ENCODE data around the gene CCL3. TPM values are rescaled to one million over a fixed set of nuclear protein-coding genes. Genes with fewer than 3 reads are reported as not detected.
"Not testable (repeated sequence)": the region's sequence is repeated elsewhere in the genome, so short reads cannot be mapped to it uniquely, and the experiment has no call there.

The CCL3 gene
- total RNA-seq, 1 donor, result 0.36 TPM

DNA sequence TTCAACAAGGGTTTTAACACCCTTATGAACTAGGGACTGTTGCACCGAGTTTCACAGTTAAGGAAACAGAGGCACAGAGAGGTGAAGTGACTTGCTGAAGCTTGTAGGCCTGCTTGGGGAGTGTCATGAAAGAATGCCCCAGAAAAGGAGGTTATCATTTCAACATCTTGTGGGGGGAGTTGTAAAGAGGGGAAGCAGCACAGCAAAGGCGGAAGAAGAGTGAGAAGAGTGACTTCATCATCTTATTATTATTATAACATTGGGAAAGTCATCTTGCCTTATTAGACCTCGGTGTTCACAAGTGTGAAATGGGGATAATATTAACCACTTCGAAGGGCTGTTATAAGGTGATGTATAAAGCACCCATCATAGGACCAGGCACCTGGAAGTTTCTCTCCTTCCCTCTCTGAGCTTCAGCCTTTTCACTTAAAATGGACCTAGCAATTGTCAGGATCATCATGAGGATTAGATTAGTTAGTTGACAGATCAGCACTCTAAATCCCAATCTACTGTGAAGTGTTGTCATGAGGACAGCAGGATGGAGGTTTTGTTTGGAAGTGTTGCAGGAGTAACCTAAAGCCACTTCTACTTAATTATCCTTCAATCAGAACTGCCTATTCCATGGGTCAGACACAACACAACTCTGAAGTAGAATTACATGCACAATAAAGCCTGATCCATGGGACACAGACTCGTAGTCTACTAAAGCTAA lies 16.0 kb upstream of the CCL3 start:
- no peaks in the 10 kb centered on the region for H3K27me3 ChIP-seq (ENCODE audit: insufficient read depth, low read length)
- H3K27ac ChIP-seq (ENCODE audit: low read depth, low read length), result no peak overlapping the region
- no peak overlapping the region for H3K4me2 ChIP-seq (ENCODE audit: insufficient read depth, low read length)
- H3K4me3 ChIP-seq (ENCODE audit: insufficient read depth, low read length), result no peak overlapping the region
- no peak overlapping the region for H2AFZ ChIP-seq (ENCODE audit: low read length)
- no peaks in the 10 kb centered on the region for H3K9me3 ChIP-seq (ENCODE audit: low read depth, low read length)
- DNase-seq (ENCODE audit: insufficient read length, low spot score, missing footprints), result no peak
- H3K79me2 ChIP-seq (ENCODE audit: insufficient read depth, low read length), result no peaks in the 10 kb centered on the region
- H3K4me1 ChIP-seq (ENCODE audit: insufficient read depth, low read length), result no peaks in the 10 kb centered on the region
- H3K36me3 ChIP-seq (ENCODE audit: insufficient read depth, low read length), result no peaks in the 10 kb centered on the region
- TF ChIP-seq, protein P1, sequence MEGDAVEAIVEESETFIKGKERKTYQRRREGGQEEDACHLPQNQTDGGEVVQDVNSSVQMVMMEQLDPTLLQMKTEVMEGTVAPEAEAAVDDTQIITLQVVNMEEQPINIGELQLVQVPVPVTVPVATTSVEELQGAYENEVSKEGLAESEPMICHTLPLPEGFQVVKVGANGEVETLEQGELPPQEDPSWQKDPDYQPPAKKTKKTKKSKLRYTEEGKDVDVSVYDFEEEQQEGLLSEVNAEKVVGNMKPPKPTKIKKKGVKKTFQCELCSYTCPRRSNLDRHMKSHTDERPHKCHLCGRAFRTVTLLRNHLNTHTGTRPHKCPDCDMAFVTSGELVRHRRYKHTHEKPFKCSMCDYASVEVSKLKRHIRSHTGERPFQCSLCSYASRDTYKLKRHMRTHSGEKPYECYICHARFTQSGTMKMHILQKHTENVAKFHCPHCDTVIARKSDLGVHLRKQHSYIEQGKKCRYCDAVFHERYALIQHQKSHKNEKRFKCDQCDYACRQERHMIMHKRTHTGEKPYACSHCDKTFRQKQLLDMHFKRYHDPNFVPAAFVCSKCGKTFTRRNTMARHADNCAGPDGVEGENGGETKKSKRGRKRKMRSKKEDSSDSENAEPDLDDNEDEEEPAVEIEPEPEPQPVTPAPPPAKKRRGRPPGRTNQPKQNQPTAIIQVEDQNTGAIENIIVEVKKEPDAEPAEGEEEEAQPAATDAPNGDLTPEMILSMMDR (IDR thresholded peaks at IDR 0.05; ENCODE audit: extremely low read depth, low read depth, low read length), result no peak
- H4K20me1 ChIP-seq (ENCODE audit: insufficient read depth, low read length), result no peaks in the 10 kb centered on the region

DNA sequence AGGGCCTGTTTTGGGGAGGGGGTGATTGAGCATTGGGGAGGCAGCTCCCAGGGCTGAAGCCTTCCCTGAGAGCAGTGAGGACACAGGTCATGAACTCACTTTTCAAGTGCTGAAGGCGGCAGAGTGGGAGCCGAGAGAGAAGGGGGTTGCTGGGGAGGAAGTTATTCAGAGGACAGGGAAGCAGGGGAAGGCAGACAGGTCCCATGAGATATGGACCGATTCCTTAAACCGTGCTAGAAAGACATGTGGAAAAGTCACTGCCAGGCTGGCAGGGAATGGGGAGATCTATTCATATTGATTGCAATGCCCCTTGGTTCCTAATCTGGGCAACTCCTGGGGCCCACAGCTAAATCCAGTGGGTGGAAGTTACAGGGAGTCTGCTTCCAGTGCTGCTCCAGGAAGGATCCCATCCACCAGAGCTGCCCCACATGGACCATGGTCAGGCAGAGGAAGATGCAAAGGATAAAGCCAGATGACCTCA lies 14.8 kb upstream of the CCL3 start:
- Histone ChIP-seq H3K27ac (ENCODE audit: low read depth, low read length) (no peak overlapping the region), H2AFZ (ENCODE audit: low read length) (no peak overlapping the region), H3K4me3 (ENCODE audit: insufficient read depth, low read length) (no peak overlapping the region), H3K36me3 (ENCODE audit: insufficient read depth, low read length) (no peaks in the 10 kb centered on the region), H3K4me2 (ENCODE audit: insufficient read depth, low read length) (no peak overlapping the region), H3K9me3 (ENCODE audit: low read depth, low read length) (no peaks in the 10 kb centered on the region), H3K27me3 (ENCODE audit: insufficient read depth, low read length) (no peaks in the 10 kb centered on the region), H3K79me2 (ENCODE audit: insufficient read depth, low read length) (no peaks in the 10 kb centered on the region), H3K4me1 (ENCODE audit: insufficient read depth, low read length) (no peaks in the 10 kb centered on the region), H4K20me1 (ENCODE audit: insufficient read depth, low read length) (no peaks in the 10 kb centered on the region)
- TF ChIP-seq, protein P1 (IDR thresholded peaks at IDR 0.05; ENCODE audit: extremely low read depth, low read depth, low read length), result no peak
- DNase-seq (ENCODE audit: insufficient read length, low spot score, missing footprints), result no peak

DNA sequence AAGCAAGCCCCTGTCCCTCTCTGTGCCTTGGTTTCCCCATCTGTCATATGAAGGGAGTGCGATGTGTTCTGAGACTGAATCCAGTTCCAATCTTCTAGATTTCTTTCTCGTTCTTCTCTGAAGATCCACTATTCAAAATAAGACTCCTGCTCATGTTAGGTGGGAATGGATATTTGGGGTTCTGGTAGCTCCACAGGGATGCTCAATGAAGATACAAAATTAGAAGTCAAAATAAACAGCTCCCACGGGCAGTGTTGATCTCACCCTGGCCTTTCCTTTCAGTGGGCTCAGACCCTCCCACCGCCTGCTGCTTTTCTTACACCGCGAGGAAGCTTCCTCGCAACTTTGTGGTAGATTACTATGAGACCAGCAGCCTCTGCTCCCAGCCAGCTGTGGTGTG lies 14.3 kb upstream of the CCL3 start:
- H3K4me2 ChIP-seq (ENCODE audit: insufficient read depth, low read length); H3K79me2 ChIP-seq (ENCODE audit: insufficient read depth, low read length); H3K36me3 ChIP-seq (ENCODE audit: insufficient read depth, low read length); H3K4me3 ChIP-seq (ENCODE audit: insufficient read depth, low read length); H3K27ac ChIP-seq (ENCODE audit: low read depth, low read length); H3K27me3 ChIP-seq (ENCODE audit: insufficient read depth, low read length); DNase-seq (ENCODE audit: insufficient read length, low spot score, missing footprints); H3K9me3 ChIP-seq (ENCODE audit: low read depth, low read length); H3K4me1 ChIP-seq (ENCODE audit: insufficient read depth, low read length); H4K20me1 ChIP-seq (ENCODE audit: insufficient read depth, low read length); H2AFZ ChIP-seq (ENCODE audit: low read length): not testable (repeated sequence)

DNA sequence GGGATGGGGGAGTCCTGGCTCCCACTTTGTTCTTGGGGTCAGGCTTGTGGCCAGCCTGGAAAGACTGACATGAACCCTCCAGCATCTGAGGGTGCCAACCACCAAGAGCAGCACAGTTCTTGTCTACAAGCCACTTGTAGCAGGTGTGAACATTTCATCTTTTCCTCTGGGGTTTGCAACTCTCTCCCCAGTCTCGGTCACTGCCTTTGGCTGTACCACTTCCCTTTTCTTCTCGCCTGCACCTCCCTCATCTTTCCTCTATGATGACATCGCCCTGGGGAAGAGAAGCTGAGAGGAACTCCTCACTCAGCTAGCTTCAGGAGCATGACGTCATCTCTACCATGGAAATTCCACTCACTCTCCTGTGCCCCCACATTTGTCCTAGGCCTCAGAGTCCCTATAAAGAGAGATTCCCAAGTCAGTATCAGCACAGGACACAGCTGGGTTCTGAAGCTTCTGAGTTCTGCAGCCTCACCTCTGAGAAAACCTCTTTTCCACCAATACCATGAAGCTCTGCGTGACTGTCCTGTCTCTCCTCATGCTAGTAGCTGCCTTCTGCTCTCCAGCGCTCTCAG lies 13.5 kb upstream of the CCL3 start, which contains the start of gene CCL4:
CCL4 (plus strand) TSS at position 427 of the 575 bp plus-strand sequence; CDS start at position 506, 79 bp downstream.
- H3K9me3 ChIP-seq (ENCODE audit: low read depth, low read length); H3K36me3 ChIP-seq (ENCODE audit: insufficient read depth, low read length); H3K4me3 ChIP-seq (ENCODE audit: insufficient read depth, low read length); H3K4me2 ChIP-seq (ENCODE audit: insufficient read depth, low read length); H3K79me2 ChIP-seq (ENCODE audit: insufficient read depth, low read length); H2AFZ ChIP-seq (ENCODE audit: low read length); H4K20me1 ChIP-seq (ENCODE audit: insufficient read depth, low read length); H3K27me3 ChIP-seq (ENCODE audit: insufficient read depth, low read length); H3K4me1 ChIP-seq (ENCODE audit: insufficient read depth, low read length); DNase-seq (ENCODE audit: insufficient read length, low spot score, missing footprints); H3K27ac ChIP-seq (ENCODE audit: low read depth, low read length): not testable (repeated sequence)

DNA sequence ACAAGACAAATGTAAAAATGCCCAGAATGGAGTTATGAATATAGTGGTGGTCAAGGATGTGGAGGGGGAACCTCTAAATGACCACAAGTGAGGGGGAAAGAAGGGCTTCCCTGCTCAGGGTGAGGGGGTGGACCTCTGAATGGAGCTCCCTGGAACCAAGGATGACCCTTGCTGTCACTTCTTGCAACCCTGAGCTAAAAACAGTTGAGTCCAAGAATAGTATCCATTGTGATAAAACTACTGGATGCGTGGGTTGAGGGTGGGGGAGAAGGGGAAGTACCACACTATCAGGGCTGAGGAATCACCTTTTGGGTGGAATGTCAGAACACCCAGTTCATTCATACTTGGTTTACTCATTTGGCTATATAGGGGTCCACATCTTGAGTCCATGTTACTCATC lies 9.1 kb upstream of the CCL3 start:
- not testable (repeated sequence) for H3K27ac ChIP-seq (ENCODE audit: low read depth, low read length); DNase-seq (ENCODE audit: insufficient read length, low spot score, missing footprints); H3K4me1 ChIP-seq (ENCODE audit: insufficient read depth, low read length); H3K9me3 ChIP-seq (ENCODE audit: low read depth, low read length); H4K20me1 ChIP-seq (ENCODE audit: insufficient read depth, low read length); H3K4me2 ChIP-seq (ENCODE audit: insufficient read depth, low read length); H3K4me3 ChIP-seq (ENCODE audit: insufficient read depth, low read length); H2AFZ ChIP-seq (ENCODE audit: low read length); H3K79me2 ChIP-seq (ENCODE audit: insufficient read depth, low read length); H3K27me3 ChIP-seq (ENCODE audit: insufficient read depth, low read length); H3K36me3 ChIP-seq (ENCODE audit: insufficient read depth, low read length)

Measured in osteoblast (primary cell).